HUES6 (cell line): ENCODE data around the gene INTS15.

Source experiments
- H3K27ac ChIP-seq: 2 replicates; pipeline ENCODE4 v1.7.0; 2013; ENCODE audit warnings: low read depth, mild to moderate bottlenecking, low read length, inconsistent platforms
- H3K27me3 ChIP-seq: 2 replicates; pipeline ENCODE4 v1.6.1; 2013; ENCODE audit warnings: low read length; ENCODE audit not compliant: control insufficient read depth, insufficient read depth
- H3K36me3 ChIP-seq: 2 replicates; pipeline ENCODE4 v1.6.1; 2013; ENCODE audit warnings: low read length; ENCODE audit not compliant: control insufficient read depth, insufficient read depth
- H3K4me1 ChIP-seq: 2 replicates; pipeline ENCODE4 v1.6.1; 2013; ENCODE audit warnings: low read length; ENCODE audit not compliant: control insufficient read depth, insufficient read depth
- H3K4me3 ChIP-seq: 2 replicates; pipeline ENCODE4 v1.5.1; 2013; ENCODE audit warnings: low read depth, low read length
- H3K9ac ChIP-seq: one replicate; pipeline ENCODE4 v1.6.1; 2013; ENCODE audit warnings: mild to moderate bottlenecking, low read length
- H3K9me3 ChIP-seq: 2 replicates; pipeline ENCODE4 v1.6.1; 2013; ENCODE audit warnings: low read depth, low read length; ENCODE audit not compliant: control insufficient read depth, insufficient read depth

INTS15 gene

DNA sequence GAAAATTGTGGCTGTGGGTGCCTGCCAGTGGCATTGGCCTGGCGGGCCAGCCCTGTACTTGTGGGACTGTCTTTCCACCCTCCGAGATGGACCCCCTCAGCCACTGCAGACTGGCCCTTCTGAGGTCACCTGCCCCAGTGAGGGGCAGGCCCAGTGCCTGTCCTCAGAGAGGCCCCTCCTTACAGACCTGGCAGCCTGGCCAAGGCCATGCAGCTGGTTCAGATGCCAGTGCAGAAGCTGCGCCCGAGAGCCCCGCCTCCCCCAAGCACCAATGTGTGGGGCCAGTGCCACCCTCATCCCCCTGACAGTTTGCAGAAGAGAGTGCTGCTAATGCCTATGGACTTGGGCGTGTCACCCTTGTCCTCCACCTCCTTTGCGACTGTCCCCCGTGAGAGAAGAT is 57.3 kb downstream of the INTS15 start:
- peaks cover 46% of the 10 kb centered on the region for H3K36me3 ChIP-seq
- no peaks in the 10 kb centered on the region for H3K9me3 ChIP-seq
- H3K4me1 ChIP-seq, result no peaks in the 10 kb centered on the region
- no peak overlapping the region for H3K4me3 ChIP-seq
- no peaks in the 10 kb centered on the region for H3K27me3 ChIP-seq
- H3K9ac ChIP-seq, result no peak overlapping the region
- no peak overlapping the region for H3K27ac ChIP-seq

DNA sequence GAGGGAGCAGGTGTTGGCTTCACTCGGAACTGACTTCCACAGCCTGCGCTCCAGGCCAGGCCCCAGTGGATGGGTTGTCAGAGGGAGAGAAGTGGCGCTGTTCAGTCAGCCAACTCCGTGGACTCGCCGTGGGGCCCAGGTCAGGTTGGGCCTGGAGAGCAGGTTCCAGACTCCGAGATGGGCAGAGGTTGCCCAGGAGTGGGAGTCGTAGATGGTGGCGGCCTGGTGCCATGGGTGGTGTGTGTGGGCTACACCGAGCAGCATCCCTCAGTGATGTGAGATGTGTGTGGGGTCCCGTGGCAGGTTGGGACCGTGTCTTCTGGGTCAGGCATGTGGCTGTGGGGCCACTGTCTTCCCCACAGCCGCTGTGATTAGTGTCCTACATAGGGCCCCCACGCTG is 57.7 kb downstream of the INTS15 start:
- Histone ChIP-seq H3K27me3 (no peaks in the 10 kb centered on the region; the same call in 1 of the 2 replicates), H3K4me3 (no peak overlapping the region), H3K4me1 (no peaks in the 10 kb centered on the region), H3K36me3 (peaks cover 46% of the 10 kb centered on the region), H3K27ac (no peak overlapping the region), H3K9me3 (no peaks in the 10 kb centered on the region; the same call in 1 of the 2 replicates), H3K9ac (no peak overlapping the region)

DNA sequence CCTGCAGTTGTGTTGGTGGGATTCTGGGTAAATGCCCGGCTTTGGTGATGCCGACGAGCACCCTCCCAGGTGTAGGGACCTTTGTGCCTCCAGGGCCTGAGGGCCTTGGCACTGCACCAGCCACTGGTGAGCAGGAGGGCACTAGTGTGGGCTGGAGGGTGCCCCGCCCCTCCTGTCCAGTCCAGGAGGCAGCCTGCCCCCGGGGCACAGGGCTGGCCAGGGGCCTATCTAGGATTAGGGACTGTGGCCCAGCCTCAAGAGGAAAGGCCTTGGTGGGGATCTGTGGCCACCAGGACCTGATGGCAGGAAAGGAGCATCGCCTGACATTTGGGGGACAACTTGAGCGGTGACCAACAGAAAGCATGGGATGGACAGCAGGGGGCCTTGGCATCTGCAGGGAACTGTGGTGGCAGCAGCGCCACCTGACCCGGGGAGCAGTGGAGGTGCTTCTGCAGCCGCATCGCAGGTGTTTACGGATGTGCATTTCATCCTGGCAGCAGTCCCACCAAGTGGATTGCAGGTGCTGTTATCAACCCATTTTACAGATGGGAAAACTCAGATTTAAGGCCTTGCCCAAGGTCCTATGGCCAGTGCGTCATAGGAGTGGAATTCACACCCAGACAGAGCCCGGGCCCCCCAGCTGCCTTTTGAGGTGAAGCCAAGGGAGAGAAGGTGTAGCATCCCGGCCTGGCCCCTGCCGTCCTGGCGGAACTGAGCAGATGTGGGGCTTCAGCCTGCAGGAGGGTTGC is 58.4 kb downstream of the INTS15 start:
- no peaks in the 10 kb centered on the region; the same call in 1 of the 2 replicates for H3K27me3 ChIP-seq
- H3K9ac ChIP-seq, result no peak overlapping the region
- peaks cover 43% of the 10 kb centered on the region for H3K36me3 ChIP-seq

GRCh38 chr7:6648815-6649104 is 58.9 kb downstream of the INTS15 start:
- Histone ChIP-seq H3K27me3 (no peaks in the 10 kb centered on the region; the same call in 1 of the 2 replicates), H3K9ac (no peak overlapping the region)

More for the DNA sequence above, 58.4 kb downstream of the INTS15 start:
- no peaks in the 10 kb centered on the region for H3K4me1 ChIP-seq
- no peaks in the 10 kb centered on the region; the same call in 1 of the 2 replicates for H3K9me3 ChIP-seq
- no peak overlapping the region for H3K4me3 ChIP-seq
- no peak overlapping the region for H3K27ac ChIP-seq

DNA sequence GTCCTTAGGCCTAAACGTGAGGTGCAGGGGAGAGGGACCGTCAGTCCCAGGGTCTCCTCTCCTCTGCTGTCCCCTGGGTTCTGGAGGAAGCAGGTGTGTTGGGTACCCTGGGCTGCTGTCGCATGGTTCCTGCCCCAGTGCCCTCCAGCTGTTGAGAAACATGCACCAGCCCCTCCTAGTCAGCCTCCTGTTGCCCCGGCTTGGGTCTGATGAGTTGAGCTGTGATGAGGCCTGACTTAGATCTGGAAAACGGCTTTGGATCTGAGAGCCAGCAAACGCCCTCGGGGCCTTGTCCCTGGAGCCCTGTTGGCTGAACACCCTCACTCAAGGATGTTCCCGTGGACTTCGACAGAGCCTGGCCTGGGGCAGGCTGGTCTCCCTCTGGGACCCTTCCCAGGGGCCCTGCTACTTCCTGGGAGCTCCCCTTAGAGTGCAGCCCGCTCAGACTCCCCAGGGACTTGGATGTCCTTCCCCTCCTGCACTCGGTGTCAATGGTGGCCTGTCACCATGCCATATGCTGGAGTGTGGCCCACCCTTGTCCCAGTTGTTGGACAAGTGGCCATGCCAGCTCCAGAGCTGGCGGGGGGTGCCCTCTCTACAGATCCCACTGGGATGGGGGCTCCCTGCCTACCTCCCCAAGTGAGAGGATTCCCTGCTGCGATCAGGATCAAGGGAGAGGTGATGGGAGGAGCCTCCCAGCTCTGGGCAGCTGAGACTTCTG is 59.6 kb downstream of the INTS15 start:
- Histone ChIP-seq H3K4me1 (no peaks in the 10 kb centered on the region), H3K4me3 (no peak overlapping the region), H3K27ac (no peak overlapping the region), H3K9ac (no peak overlapping the region), H3K27me3 (peaks cover 6% of the 10 kb centered on the region; the same call in 1 of the 2 replicates), H3K9me3 (no peaks in the 10 kb centered on the region; the same call in 1 of the 2 replicates), H3K36me3 (peaks cover 31% of the 10 kb centered on the region)

More at GRCh38 chr7:6648815-6649104, 58.9 kb downstream of the INTS15 start:
- Histone ChIP-seq H3K4me1 (no peaks in the 10 kb centered on the region), H3K36me3 (peaks cover 38% of the 10 kb centered on the region), H3K4me3 (no peak overlapping the region), H3K9me3 (no peaks in the 10 kb centered on the region; the same call in 1 of the 2 replicates), H3K27ac (no peak overlapping the region)

- Histone ChIP-seq H3K27ac (no peak overlapping the region), H3K9ac (no peak overlapping the region), H3K4me1 (no peaks in the 10 kb centered on the region), H3K27me3 (peaks cover 12% of the 10 kb centered on the region; the same call in 1 of the 2 replicates), H3K4me3 (no peak overlapping the region), H3K9me3 (no peaks in the 10 kb centered on the region; the same call in 1 of the 2 replicates), H3K36me3 (peaks cover 25% of the 10 kb centered on the region)
Measured at GRCh38 chr7:6650086-6650485, 60.3 kb downstream of the INTS15 start.

DNA sequence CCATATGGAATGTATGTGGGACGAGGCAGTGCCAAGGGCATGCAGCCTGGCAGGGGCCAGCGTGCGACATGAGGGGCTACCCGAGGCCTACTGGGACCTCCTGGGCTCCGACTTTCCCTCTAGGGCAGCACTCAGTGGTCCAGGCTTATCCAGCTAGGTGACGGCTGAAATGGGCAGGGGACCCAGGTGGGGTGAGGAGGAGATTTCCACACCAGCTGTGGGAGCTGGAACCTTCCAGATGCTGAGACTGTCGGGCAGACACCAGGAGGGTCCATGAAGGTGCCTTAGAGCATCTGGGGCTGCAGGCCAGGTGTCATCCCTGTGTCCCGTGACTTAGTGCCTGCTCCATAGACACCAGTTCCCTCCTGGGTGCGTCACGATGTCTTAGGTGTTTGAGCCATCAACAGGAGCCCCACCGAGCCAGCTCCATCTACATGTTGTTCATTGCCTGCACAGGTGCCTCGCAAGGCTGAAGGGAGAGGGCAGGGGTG is 60.7 kb downstream of the INTS15 start:
- Histone ChIP-seq H3K4me3 (no peak overlapping the region), H3K9me3 (no peaks in the 10 kb centered on the region; the same call in 1 of the 2 replicates), H3K27ac (no peak overlapping the region), H3K27me3 (peaks cover 17% of the 10 kb centered on the region; the same call in 1 of the 2 replicates), H3K36me3 (peaks cover 24% of the 10 kb centered on the region), H3K9ac (no peak overlapping the region), H3K4me1 (no peaks in the 10 kb centered on the region)

- H3K4me1 ChIP-seq, result no peaks in the 10 kb centered on the region
- peaks cover 21% of the 10 kb centered on the region for H3K36me3 ChIP-seq
- no peaks in the 10 kb centered on the region; the same call in 1 of the 2 replicates for H3K9me3 ChIP-seq
- H3K4me3 ChIP-seq, result no peak overlapping the region
- no peak overlapping the region for H3K27ac ChIP-seq
- no peak overlapping the region for H3K9ac ChIP-seq
- H3K27me3 ChIP-seq, result peaks cover 20% of the 10 kb centered on the region; the same call in 1 of the 2 replicates
Measured at GRCh38 chr7:6651851-6652445, 62.1 kb downstream of the INTS15 start.

DNA sequence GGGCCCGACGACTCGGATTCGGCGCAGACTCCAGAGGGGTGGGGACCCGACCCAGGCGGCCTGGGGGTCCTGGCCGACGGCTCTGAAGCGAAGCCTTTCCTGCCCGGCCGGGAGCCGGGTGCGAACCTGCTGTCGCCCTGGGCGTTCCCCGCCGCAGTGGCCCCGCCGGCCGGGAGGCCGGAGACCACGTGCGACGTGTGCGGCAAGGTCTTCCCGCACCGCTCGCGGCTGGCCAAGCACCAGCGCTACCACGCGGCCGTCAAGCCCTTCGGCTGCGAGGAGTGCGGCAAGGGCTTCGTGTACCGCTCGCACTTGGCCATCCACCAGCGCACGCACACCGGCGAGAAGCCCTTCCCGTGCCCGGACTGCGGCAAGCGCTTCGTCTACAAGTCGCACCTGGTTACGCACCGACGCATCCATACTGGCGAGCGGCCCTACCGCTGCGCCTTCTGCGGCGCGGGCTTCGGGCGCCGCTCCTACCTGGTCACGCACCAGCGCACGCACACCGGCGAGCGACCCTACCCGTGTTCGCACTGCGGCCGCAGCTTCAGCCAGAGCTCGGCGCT is 62.7 kb downstream of the INTS15 start:
- H3K27me3 ChIP-seq, result peaks cover 20% of the 10 kb centered on the region; the same call in 1 of the 2 replicates
- no peaks in the 10 kb centered on the region; the same call in 1 of the 2 replicates for H3K9me3 ChIP-seq
- H3K4me1 ChIP-seq, result no peaks in the 10 kb centered on the region
- peaks cover 17% of the 10 kb centered on the region for H3K36me3 ChIP-seq
- H3K9ac ChIP-seq, result no peak overlapping the region
- no peak overlapping the region for H3K27ac ChIP-seq
- no peak overlapping the region for H3K4me3 ChIP-seq

DNA sequence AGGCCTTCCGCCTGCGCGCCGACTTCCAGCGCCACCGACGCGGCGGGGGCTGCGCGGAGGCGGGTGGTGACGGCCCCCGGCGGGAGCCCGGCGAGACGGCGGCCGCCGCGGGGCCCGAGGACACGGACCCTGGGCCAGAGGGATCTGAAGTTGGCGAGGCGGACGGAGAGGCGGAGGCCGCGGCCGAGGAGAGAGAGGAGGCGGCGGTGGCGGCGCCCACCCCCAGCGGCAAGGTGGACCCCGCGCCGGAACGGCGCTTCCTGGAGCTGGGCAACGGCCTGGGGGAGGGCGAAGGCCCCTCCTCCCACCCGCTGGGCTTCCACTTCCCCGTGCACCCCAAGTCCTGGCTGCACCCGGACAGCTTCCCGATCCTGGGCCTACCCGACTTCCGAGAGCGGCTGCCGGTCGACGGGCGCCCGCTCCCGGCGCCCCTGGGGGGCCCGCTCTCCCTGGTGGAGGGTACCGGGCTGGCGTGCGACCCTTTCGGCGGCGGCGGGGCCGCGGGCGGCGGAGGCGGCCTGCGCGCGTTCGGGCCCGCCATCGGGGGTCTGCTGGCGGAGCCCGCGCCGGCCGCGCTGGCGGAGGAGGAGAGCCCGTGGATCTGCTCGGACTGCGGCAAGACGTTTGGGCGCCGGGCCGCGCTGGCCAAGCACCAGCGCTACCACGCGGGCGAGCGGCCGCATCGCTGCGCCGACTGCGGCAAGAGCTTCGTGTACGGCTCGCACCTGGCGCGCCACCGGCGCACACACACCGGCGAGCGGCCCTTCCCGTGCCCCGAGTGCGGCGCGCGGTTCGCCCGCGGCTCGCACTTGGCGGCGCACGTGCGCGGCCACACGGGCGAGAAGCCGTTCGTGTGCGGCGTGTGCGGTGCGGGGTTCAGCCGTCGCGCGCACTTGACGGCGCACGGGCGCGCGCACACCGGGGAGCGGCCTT is 63.5 kb downstream of the INTS15 start:
- Histone ChIP-seq H3K4me3 (peak overlapping the region; percentile 27; the same call in 1 of the 2 replicates), H3K4me1 (peaks cover under 1% of the 10 kb centered on the region; the same call in 1 of the 2 replicates), H3K27me3 (peaks cover 20% of the 10 kb centered on the region; the same call in 1 of the 2 replicates), H3K9ac (no peak overlapping the region), H3K27ac (no peak overlapping the region), H3K36me3 (peaks cover 17% of the 10 kb centered on the region), H3K9me3 (no peaks in the 10 kb centered on the region; the same call in 1 of the 2 replicates)
